Neuronal stem cell (in vitro differentiated cells): Measurements from ENCODE around the gene PNPLA4.

ENCODE experiments used
- DNase-seq: peaks from one replicate; pipeline ENCODE4 v3.0.0-alpha.2; 2013; ENCODE audit warnings: low spot score
- H2AFZ ChIP-seq: one replicate; pipeline ENCODE4 v1.6.1; 2013; ENCODE audit warnings: mild to moderate bottlenecking, low read length, inconsistent platforms
- H2AK5ac ChIP-seq: 2 replicates; pipeline ENCODE4 v1.6.1; 2013; ENCODE audit warnings: low read depth, mild to moderate bottlenecking, inconsistent platforms, low read length, moderate library complexity, mixed read lengths
- H2BK120ac ChIP-seq: 2 replicates; pipeline ENCODE4 v1.6.1; 2013; ENCODE audit warnings: low read depth, mild to moderate bottlenecking, inconsistent platforms, low read length, moderate library complexity, mixed read lengths
- H2BK12ac ChIP-seq: one replicate; pipeline ENCODE4 v1.6.1; 2013; ENCODE audit warnings: low read length, inconsistent platforms
- H2BK15ac ChIP-seq: 2 replicates; pipeline ENCODE4 v1.6.1; 2013; ENCODE audit warnings: mild to moderate bottlenecking, low read length, inconsistent platforms, mixed read lengths
- H2BK5ac ChIP-seq: one replicate; pipeline ENCODE4 v1.6.1; 2013; ENCODE audit warnings: inconsistent platforms, mild to moderate bottlenecking, low read length, moderate library complexity
- H3K14ac ChIP-seq: one replicate; pipeline ENCODE4 v1.6.1; 2013; ENCODE audit warnings: low read length, inconsistent platforms
- H3K18ac ChIP-seq: 2 replicates; pipeline ENCODE4 v1.6.1; 2013; ENCODE audit warnings: low read length, inconsistent platforms
- H3K23ac ChIP-seq: 2 replicates; pipeline ENCODE4 v1.6.1; 2013; ENCODE audit warnings: low read depth, mild to moderate bottlenecking, mixed read lengths, low read length, inconsistent platforms; ENCODE audit not compliant: poor library complexity
- H3K27ac ChIP-seq: replicated peaks from 3 replicates; pipeline ENCODE4 v1.5.1; 2013; ENCODE audit warnings: low read length, inconsistent platforms
- H3K27me3 ChIP-seq, 3 experiments: 2 replicates each; pipeline ENCODE4 v1.6.1; 2013; ENCODE audit warnings: low read length in 3 of 3, mild to moderate bottlenecking in 2 of 3, inconsistent platforms in 1 of 3, low read depth in 1 of 3, mixed read lengths in 1 of 3, moderate library complexity in 1 of 3; ENCODE audit not compliant: control insufficient read depth in 3 of 3, insufficient read depth in 3 of 3
- H3K36me3 ChIP-seq, 2 donors: replicated peaks in 1 of 2; 2 replicates each; pipeline ENCODE4 v1.6.1; 2013; ENCODE audit warnings: low read length in 2 of 2; ENCODE audit not compliant: control insufficient read depth in 2 of 2, insufficient read depth in 2 of 2
- H3K4ac ChIP-seq: 2 replicates; pipeline ENCODE4 v1.6.1; 2013; ENCODE audit warnings: inconsistent platforms, mild to moderate bottlenecking, low read length, moderate library complexity
- H3K4me1 ChIP-seq, 2 donors: 1 replicate in 1 of 2; 2 replicates in 1 of 2; pipeline ENCODE4 v1.6.1; 2013; ENCODE audit warnings: low read length in 2 of 2, low read depth in 1 of 2; ENCODE audit not compliant: control insufficient read depth in 2 of 2, insufficient read depth in 1 of 2
- H3K4me2 ChIP-seq: one replicate; pipeline ENCODE4 v1.6.1; 2013; ENCODE audit warnings: mild to moderate bottlenecking, low read length, inconsistent platforms; ENCODE audit not compliant: insufficient read depth, poor library complexity, severe bottlenecking
- H3K4me3 ChIP-seq, 2 donors: 2 replicates each; pipeline ENCODE4 v1.5.1; 2013; ENCODE audit warnings: low read length in 2 of 2, mild to moderate bottlenecking in 2 of 2, inconsistent platforms in 1 of 2, moderate library complexity in 1 of 2
- H3K79me1 ChIP-seq: one replicate; pipeline ENCODE4 v1.6.1; 2013; ENCODE audit warnings: low read depth, mild to moderate bottlenecking, inconsistent platforms, low read length, moderate library complexity
- H3K9ac ChIP-seq: one replicate; pipeline ENCODE4 v1.6.1; 2013; ENCODE audit warnings: mild to moderate bottlenecking, low read depth, low read length, inconsistent platforms; ENCODE audit not compliant: poor library complexity
- H3K9me3 ChIP-seq, 2 donors: replicated peaks in 1 of 2; 2 replicates each; pipeline versions ENCODE3 to v1.6.1; 2013; ENCODE audit warnings: low read length in 2 of 2, mild to moderate bottlenecking in 2 of 2, inconsistent platforms in 1 of 2, low read depth in 1 of 2, mixed read lengths in 1 of 2, moderate library complexity in 1 of 2; ENCODE audit not compliant: control insufficient read depth in 2 of 2, insufficient read depth in 1 of 2
- H4K8ac ChIP-seq: one replicate; pipeline ENCODE4 v1.6.1; 2013; ENCODE audit warnings: low read depth, mild to moderate bottlenecking, inconsistent platforms, low read length, moderate library complexity
- H4K91ac ChIP-seq: one replicate; pipeline ENCODE4 v1.6.1; 2013; ENCODE audit warnings: low read length, low read depth, mild to moderate bottlenecking, inconsistent platforms; ENCODE audit not compliant: poor library complexity
- WGBS, 2 donors: extraction: QIAGEN DNeasy Blood & Tissue Kit; methylation state at CpG; one replicate each; pipeline ENCODE4 v1.1.7; 2013; ENCODE audit warnings: missing lambda C conversion rate in 2 of 2, mixed read lengths in 1 of 2; ENCODE audit not compliant: insufficient read length in 2 of 2, insufficient replicate concordance in 1 of 2; ENCODE audit errors: extremely low coverage in 2 of 2; 5-methylcytosine and 5-hydroxymethylcytosine counted together

Gene PNPLA4

GRCh38 chrX:7946960-7947359 lies 19.7 kb upstream of the PNPLA4 start:
- no peak overlapping the region for H3K18ac ChIP-seq
- no peak overlapping the region for H3K23ac ChIP-seq
- no CpG with 5 or more reads among the region's 2 CpGs for WGBS, 2 donors
- no peak overlapping the region for H2AK5ac ChIP-seq
- no peak overlapping the region for H4K91ac ChIP-seq
- H3K4me2 ChIP-seq, result no peak overlapping the region
- DNase-seq, result no peak
- no peaks in the 10 kb centered on the region for H3K9me3 ChIP-seq
- no peaks in the 10 kb centered on the region for H3K4me1 ChIP-seq
- H3K14ac ChIP-seq, result no peak overlapping the region
- no peaks in the 10 kb centered on the region for H3K27me3 ChIP-seq
- no peak overlapping the region for H2AFZ ChIP-seq
- H3K79me1 ChIP-seq, result no peaks in the 10 kb centered on the region
- no peak overlapping the region for H2BK5ac ChIP-seq
- no peak overlapping the region for H2BK15ac ChIP-seq
- no peak overlapping the region for H3K4ac ChIP-seq
- no peak overlapping the region for H3K9ac ChIP-seq
- no peak overlapping the region for H3K27ac ChIP-seq
- H4K8ac ChIP-seq, result no peak overlapping the region
- no peak overlapping the region for H3K4me3 ChIP-seq
- H2BK120ac ChIP-seq, result no peak overlapping the region
- H3K36me3 ChIP-seq, result no peaks in the 10 kb centered on the region
- no peak overlapping the region for H2BK12ac ChIP-seq

- H3K14ac ChIP-seq, result no peak overlapping the region
- no peak overlapping the region for H2AK5ac ChIP-seq
- no peak overlapping the region for H4K8ac ChIP-seq
- no peak overlapping the region for H2BK5ac ChIP-seq
- DNase-seq, result no peak
- H3K9me3 ChIP-seq, result no peaks in the 10 kb centered on the region
- no CpG with 5 or more reads among the region's 6 CpGs for WGBS, 2 donors
- H3K18ac ChIP-seq, result no peak overlapping the region
- H3K36me3 ChIP-seq, result no peaks in the 10 kb centered on the region
- no peak overlapping the region for H2BK12ac ChIP-seq
- H2BK15ac ChIP-seq, result no peak overlapping the region
- no peaks in the 10 kb centered on the region for H3K79me1 ChIP-seq
- no peak overlapping the region for H2BK120ac ChIP-seq
- no peaks in the 10 kb centered on the region for H3K4me1 ChIP-seq
- no peak overlapping the region for H3K9ac ChIP-seq
- H2AFZ ChIP-seq, result no peak overlapping the region
- no peak overlapping the region for H3K4me2 ChIP-seq
- no peak overlapping the region for H3K4me3 ChIP-seq
- H4K91ac ChIP-seq, result no peak overlapping the region
- H3K23ac ChIP-seq, result no peak overlapping the region
- no peak overlapping the region for H3K4ac ChIP-seq
- H3K27ac ChIP-seq, result no peak overlapping the region
- H3K27me3 ChIP-seq, result no peaks in the 10 kb centered on the region
These were observed 16.5 kb upstream of the PNPLA4 start for GRCh38 chrX:7943600-7944245.

DNA sequence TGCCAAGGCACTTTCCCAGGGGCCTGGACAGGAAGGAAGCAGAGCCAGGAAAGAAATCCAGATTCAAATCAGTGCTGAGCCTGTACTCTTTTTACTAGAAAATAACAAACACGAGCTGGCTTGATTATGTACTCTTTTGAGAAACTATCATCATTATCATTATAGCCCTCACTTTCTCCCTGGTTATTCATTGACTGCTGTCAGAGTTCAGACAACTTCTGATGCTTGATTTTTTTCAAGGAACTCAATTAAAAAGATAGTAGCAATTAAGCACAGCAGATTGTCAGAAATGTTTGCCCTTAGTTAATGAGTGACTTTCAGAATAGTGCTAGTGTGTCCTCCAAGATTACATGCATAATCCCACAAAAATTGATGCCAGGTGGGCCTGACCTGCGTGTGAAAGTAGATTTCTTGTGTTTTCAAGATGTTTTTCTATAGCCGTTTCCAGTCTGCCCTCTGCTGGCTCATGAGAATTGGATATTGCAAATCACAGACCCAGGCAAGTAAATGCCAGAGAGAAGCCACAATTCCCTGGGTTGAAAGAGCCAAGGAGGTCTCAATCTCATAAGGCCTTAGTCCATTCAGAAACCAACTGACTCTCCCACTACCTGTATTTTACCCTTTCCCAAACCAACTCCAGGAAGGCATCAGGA lies 14.3 kb upstream of the PNPLA4 start:
- no peaks in the 10 kb centered on the region for H3K27me3 ChIP-seq
- H3K4me2 ChIP-seq, result no peak overlapping the region
- H3K4me3 ChIP-seq, result no peak overlapping the region
- H3K18ac ChIP-seq, result no peak overlapping the region
- no peak overlapping the region for H3K27ac ChIP-seq
- no peak overlapping the region for H3K14ac ChIP-seq
- no peak overlapping the region for H2BK12ac ChIP-seq
- no peaks in the 10 kb centered on the region for H3K4me1 ChIP-seq
- H3K9ac ChIP-seq, result no peak overlapping the region
- H2BK15ac ChIP-seq, result no peak overlapping the region
- no peak for DNase-seq
- no peak overlapping the region for H3K23ac ChIP-seq
- no peak overlapping the region for H3K4ac ChIP-seq
- H2AK5ac ChIP-seq, result no peak overlapping the region
- H3K9me3 ChIP-seq, result no peaks in the 10 kb centered on the region
- no peaks in the 10 kb centered on the region for H3K79me1 ChIP-seq
- no peak overlapping the region for H2AFZ ChIP-seq
- no peak overlapping the region for H4K91ac ChIP-seq
- H4K8ac ChIP-seq, result no peak overlapping the region
- H2BK120ac ChIP-seq, result no peak overlapping the region
- WGBS, 2 donors, result no CpG with 5 or more reads among the region's 3 CpGs
- no peak overlapping the region for H2BK5ac ChIP-seq
- no peaks in the 10 kb centered on the region for H3K36me3 ChIP-seq

- Histone ChIP-seq H3K27me3 (no peaks in the 10 kb centered on the region), H3K27ac (no peak overlapping the region), H2AK5ac (no peak overlapping the region), H2BK5ac (no peak overlapping the region), H3K79me1 (no peaks in the 10 kb centered on the region), H3K23ac (no peak overlapping the region), H3K9me3 (no peaks in the 10 kb centered on the region), H4K91ac (no peak overlapping the region), H3K9ac (no peak overlapping the region), H2BK12ac (no peak overlapping the region), H4K8ac (no peak overlapping the region), H2AFZ (no peak overlapping the region), H2BK120ac (no peak overlapping the region), H3K4me1 (no peaks in the 10 kb centered on the region), H3K36me3 (no peaks in the 10 kb centered on the region), H2BK15ac (no peak overlapping the region), H3K4me3 (no peak overlapping the region), H3K18ac (no peak overlapping the region), H3K4ac (no peak overlapping the region), H3K14ac (no peak overlapping the region), H3K4me2 (no peak overlapping the region)
- no peak for DNase-seq
- WGBS, 2 donors, result no CpG with 5 or more reads among the region's 2 CpGs
These were observed 6.8 kb upstream of the PNPLA4 start for GRCh38 chrX:7934026-7934425.
